Measurements from ENCODE around the gene CC2D2B. TPM values are rescaled to one million over a fixed set of nuclear protein-coding genes. Genes with fewer than 3 reads are reported as not detected.

CC2D2B gene
- total and polyA plus RNA-seq, 4 donors = 0.29 to 5.0 (median 0.72) TPM

DNA sequence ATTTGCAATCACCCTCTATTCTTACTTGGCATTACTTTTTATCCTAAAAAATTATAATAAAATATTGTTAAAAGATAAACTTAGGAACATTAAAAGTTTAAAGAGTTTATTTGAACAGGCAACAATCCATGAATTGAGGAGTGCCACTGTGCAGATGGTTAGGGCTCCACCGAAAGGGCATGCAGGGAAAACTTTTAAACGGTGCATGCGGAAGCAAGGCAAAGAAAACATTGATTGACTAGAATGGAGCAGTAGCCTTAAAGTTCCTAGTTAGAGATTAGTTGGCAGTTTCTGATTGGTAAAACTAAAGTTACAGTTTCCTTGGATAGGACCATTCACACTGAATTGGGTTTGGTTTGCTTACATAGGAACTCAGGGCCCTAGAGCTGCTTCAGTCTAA, 17.3 kb downstream of the CC2D2B start:
- 80 to 84% methylated on average over 3 of the region's 3 CpGs for WGBS, 2 donors
- Histone ChIP-seq H3K9ac (ENCODE audit: insufficient read depth in 1 of 2, low read length in 2 of 2) (no peak overlapping the region), H3K27ac (ENCODE audit: low read depth in 1 of 2, low read length in 1 of 2) (no peak overlapping the region), H3K27me3 (ENCODE audit: control insufficient read depth in 3 of 3, insufficient read depth in 3 of 3, low read length in 2 of 3) (no peaks in the 10 kb centered on the region), H3K4me3 (no peak overlapping the region), H3K4me1 (ENCODE audit: control insufficient read depth in 5 of 5, insufficient read depth in 5 of 5, low read length in 5 of 5) (no peaks in the 10 kb centered on the region), H3K9me3 (ENCODE audit: control insufficient read depth in 4 of 4, insufficient read depth in 3 of 4, low read length in 3 of 4) (no peaks in the 10 kb centered on the region), H3K36me3 (ENCODE audit: control insufficient read depth in 4 of 4, insufficient read depth in 4 of 4, low read length in 4 of 4) (no peaks in the 10 kb centered on the region)
- TF ChIP-seq, protein P1, sequence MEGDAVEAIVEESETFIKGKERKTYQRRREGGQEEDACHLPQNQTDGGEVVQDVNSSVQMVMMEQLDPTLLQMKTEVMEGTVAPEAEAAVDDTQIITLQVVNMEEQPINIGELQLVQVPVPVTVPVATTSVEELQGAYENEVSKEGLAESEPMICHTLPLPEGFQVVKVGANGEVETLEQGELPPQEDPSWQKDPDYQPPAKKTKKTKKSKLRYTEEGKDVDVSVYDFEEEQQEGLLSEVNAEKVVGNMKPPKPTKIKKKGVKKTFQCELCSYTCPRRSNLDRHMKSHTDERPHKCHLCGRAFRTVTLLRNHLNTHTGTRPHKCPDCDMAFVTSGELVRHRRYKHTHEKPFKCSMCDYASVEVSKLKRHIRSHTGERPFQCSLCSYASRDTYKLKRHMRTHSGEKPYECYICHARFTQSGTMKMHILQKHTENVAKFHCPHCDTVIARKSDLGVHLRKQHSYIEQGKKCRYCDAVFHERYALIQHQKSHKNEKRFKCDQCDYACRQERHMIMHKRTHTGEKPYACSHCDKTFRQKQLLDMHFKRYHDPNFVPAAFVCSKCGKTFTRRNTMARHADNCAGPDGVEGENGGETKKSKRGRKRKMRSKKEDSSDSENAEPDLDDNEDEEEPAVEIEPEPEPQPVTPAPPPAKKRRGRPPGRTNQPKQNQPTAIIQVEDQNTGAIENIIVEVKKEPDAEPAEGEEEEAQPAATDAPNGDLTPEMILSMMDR (IDR thresholded peaks at IDR 0.05; ENCODE audit: control extremely low read depth, extremely low read depth) = no peak
- ATAC-seq (ENCODE audit: insufficient read depth, low FRiP score) (no peak), DNase-seq (peak in 1 of 3 donors; percentile 2)

DNA sequence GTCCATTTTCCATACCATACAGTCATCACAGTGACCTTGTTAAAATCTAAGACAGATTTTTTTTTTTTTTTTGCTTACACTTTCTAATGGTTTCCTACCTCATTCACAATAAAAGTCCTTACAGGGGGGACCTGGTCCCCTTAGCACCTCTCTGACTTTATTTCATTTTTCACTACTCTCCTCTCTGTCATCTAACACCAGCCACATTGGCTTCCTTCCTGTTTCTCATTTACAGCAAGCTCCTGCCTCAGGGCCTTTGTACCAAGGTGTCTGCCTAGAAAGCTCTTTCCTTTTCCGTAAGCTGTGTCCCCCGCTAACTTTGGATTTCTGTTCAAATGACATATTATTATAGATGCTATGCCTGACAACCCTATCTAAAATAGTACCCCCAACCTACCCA, 27.7 kb downstream of the CC2D2B start:
- Histone ChIP-seq H3K36me3 (ENCODE audit: control insufficient read depth in 4 of 4, insufficient read depth in 4 of 4, low read length in 4 of 4) (no peaks in the 10 kb centered on the region), H3K27ac (ENCODE audit: low read depth in 1 of 2, low read length in 1 of 2) (no peak overlapping the region), H3K27me3 (ENCODE audit: control insufficient read depth in 3 of 3, insufficient read depth in 3 of 3, low read length in 2 of 3) (no peaks in the 10 kb centered on the region), H3K4me1 (ENCODE audit: control insufficient read depth in 5 of 5, insufficient read depth in 5 of 5, low read length in 5 of 5) (no peaks in the 10 kb centered on the region), H3K4me3 (no peak overlapping the region), H3K9ac (ENCODE audit: insufficient read depth in 1 of 2, low read length in 2 of 2) (no peak overlapping the region), H3K9me3 (ENCODE audit: control insufficient read depth in 4 of 4, insufficient read depth in 3 of 4, low read length in 3 of 4) (peaks cover 0 to 2% (median under 1%) of the 10 kb centered on the region in 4 donors)
- ATAC-seq (ENCODE audit: insufficient read depth, low FRiP score) = no peak
- TF ChIP-seq, protein P1 (IDR thresholded peaks at IDR 0.05; ENCODE audit: control extremely low read depth, extremely low read depth) = no peak
- 56 to 86% methylated on average over 2 of the region's 2 CpGs for WGBS, 2 donors
- DNase-seq = no peak

DNA sequence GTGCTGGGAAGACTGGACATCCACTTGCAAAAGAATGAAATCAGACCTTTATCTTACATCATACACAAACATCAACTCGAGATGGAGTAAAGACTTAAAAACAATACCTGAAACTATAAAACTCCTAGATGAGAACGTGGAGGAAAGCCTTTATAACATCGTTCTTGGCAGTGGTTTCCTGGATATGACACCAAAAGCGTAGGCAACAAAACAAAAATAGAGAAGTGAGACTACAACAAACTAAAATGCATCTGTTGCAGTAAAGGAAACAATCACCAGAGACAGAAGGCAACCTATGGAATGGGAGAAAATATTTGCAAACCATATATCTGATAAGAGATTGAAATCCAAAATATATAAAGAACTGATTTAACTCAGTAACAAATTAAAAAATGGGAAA, 33.3 kb downstream of the CC2D2B start:
- no peak for DNase-seq

More for the DNA sequence above, 33.3 kb downstream of the CC2D2B start:
- Histone ChIP-seq H3K4me3 (no peak overlapping the region), H3K27ac (ENCODE audit: low read depth in 1 of 2, low read length in 1 of 2) (no peak overlapping the region), H3K36me3 (ENCODE audit: control insufficient read depth in 4 of 4, insufficient read depth in 4 of 4, low read length in 4 of 4) (no peaks in the 10 kb centered on the region), H3K9me3 (ENCODE audit: control insufficient read depth in 4 of 4, insufficient read depth in 3 of 4, low read length in 3 of 4) (peaks cover 0 to 3% (median 0%) of the 10 kb centered on the region in 4 donors), H3K9ac (ENCODE audit: insufficient read depth in 1 of 2, low read length in 2 of 2) (no peak overlapping the region), H3K27me3 (ENCODE audit: control insufficient read depth in 3 of 3, insufficient read depth in 3 of 3, low read length in 2 of 3) (no peaks in the 10 kb centered on the region), H3K4me1 (ENCODE audit: control insufficient read depth in 5 of 5, insufficient read depth in 5 of 5, low read length in 5 of 5) (no peaks in the 10 kb centered on the region)
- TF ChIP-seq, protein P1 (IDR thresholded peaks at IDR 0.05; ENCODE audit: control extremely low read depth, extremely low read depth) = no peak
- ATAC-seq (ENCODE audit: insufficient read depth, low FRiP score) = no peak
- WGBS, 2 donors = 73 to 89% methylated on average over 4 of the region's 4 CpGs
